Right forelimb (tissue), 1 donor: ENCODE results near the gene TBXAS1.

Source experiments
- DNase-seq: peaks from one replicate; pipeline ENCODE4 v3.0.0-alpha.2; 2018

The TBXAS1 gene

DNA sequence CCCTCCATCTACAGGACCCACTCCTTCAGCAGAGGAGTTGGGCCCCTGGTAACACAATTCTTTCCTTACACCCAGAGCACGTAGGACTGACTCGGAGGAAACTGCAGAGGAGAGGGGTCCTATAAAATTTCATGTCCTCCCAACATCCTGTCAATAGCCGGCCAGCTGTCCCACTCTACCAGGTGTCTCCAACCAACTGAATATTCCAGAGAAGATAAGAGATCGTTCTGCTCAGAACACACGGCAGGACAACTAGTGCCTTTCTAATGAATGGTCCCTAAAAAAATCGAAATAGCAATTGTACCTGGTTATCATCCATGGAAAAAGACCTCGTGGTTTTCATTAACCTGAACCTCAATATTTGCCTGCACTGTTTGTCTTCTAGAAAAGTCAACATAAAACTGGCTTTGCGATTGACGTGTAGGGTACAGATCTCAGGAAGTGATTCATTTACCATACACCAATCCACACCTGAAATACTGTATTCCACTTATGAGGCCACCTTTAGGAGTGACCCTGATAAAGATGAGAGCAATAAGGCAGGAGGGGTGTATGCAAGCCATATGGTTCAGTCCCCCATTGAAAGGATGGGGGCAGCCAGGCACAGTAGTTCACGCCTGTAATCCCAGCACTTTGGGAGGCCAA is 121.9 kb downstream of the TBXAS1 start:
- DNase-seq = no peak

DNA sequence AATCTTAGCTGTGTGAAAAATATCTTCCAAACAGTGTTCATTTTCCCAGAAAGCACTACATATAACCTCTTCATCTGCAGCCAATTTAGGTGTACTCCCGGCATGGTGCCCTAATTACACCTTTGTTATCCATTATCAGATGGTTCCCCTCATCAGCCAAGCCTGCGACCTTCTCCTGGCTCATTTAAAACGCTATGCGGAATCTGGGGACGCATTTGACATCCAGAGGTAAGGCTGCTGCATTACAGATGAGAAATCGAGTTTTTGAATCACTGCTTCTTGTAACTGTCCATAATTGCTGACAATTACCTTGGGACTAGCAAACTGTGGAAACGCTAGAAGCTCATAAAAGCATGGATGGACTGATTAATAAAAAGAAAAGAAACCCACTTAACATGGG is 124.2 kb downstream of the TBXAS1 start:
- no peak for DNase-seq

DNA sequence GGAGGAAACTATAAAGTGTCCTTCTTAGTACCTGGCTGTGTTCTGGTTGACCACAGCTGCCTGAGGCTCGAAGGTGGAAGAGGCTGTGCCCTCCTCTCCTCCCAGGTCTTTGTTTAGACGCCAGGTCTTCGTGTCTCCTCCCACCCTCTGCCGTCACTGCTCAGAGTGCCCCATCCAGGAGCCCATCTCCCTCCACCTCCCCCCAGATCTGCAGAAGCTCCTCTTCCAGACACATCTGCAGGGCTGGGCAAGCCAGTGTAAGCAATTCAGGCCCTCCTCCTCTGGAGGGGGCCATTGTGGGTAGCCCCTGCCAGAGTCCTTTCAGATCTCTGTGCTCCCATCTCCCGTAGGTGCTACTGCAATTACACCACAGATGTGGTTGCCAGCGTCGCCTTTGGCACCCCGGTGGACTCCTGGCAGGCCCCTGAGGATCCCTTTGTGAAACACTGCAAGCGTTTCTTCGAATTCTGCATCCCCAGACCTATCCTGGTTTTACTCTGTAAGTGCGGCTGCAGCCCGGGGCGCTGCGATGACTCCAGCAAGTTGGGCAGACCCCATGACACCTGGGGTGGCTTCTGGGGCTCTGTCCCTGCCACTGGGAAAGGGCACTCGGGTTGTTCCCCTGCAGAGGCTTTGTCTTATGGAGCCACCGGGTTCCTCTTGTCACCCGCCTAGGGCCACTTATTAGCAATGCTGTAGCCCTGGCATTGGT is 126.2 kb downstream of the TBXAS1 start:
- no peak for DNase-seq

DNA sequence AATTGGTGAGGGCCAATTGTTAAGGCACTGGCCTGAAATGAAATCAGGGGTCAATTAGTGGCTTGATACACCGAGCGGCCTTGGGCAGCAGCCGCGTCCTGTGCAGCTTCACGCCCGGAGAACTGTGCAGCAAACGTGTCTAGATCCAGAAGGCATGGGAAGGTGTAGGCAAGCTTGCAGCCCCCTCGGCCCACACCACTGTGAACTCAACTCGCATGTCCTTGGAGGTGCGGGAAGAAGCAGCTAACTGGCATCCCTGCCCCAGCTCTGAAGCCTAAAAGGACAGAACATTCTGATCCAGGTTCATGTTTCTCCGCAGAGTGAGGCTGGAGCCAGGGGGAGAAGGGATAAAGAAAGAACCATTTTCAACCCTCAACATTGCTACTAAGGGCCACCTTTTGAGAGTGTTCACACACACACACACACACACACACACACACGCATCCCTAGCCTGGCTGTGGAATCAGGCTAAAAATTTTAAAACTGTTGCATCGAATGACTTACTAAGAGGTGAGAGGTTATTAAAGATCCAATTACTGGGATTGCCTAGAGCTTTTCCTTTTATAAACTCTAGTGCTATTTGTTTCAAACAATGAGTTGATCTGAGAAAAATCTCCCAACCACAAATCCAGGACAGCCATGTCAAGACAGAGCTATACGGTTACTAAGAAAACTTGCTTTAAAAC is 129.7 kb downstream of the TBXAS1 start:
- DNase-seq = no peak

DNA sequence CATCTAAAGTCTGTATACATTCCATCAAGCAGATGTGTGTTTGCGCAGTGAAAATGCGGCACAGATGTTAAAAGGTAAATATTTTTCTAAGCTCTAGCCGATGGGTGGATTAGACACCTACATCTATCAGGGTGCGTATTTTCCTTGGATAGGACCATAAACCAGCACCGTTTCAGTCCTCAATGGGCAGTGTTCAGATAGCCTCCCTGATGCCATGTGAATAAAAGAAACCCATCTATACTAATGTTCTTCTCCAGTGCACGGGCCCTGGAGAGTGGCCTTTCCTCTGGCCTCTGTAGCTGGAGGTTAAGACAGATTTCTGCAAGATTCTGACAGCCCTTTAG is 130.2 kb downstream of the TBXAS1 start:
- DNase-seq = no peak

DNA sequence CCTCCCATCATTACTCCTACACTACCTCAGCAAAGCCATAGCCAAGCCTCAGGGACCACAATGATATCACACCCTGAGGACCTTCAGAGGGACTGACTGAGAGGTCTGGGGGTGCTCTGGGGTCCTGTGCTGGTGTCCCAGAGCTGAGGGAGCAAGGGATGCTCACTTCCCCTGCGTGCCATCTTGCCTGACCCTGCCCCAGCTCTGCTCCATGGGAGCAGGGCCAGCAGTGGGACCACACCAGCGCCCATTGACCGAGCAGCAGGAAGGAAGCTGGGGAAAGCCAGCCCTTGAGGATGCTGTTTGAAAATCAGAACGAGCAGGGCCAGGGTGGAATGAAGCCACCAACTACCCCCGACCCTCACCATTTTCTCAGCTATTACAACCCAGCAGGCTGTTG is 130.7 kb downstream of the TBXAS1 start:
- no peak for DNase-seq

DNA sequence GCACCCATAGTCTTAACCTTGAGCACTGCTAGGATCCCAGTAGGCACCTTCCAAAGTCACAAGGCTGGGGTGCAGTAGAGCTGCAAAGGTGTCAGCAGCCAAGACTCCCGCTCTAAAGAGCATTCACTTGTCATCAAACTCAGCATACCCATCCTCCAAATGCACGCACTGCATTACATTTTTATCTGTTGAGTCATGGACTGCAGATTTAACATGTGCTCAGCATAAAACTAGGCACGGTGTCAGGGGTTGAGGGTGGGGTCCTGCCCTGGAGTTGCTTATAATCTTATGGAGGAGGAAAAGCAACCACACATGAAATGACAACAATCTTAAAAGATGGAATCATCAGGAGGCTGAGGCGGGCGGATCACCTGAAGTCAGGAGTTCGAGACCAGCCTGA is 131.1 kb downstream of the TBXAS1 start:
- DNase-seq = no peak

DNA sequence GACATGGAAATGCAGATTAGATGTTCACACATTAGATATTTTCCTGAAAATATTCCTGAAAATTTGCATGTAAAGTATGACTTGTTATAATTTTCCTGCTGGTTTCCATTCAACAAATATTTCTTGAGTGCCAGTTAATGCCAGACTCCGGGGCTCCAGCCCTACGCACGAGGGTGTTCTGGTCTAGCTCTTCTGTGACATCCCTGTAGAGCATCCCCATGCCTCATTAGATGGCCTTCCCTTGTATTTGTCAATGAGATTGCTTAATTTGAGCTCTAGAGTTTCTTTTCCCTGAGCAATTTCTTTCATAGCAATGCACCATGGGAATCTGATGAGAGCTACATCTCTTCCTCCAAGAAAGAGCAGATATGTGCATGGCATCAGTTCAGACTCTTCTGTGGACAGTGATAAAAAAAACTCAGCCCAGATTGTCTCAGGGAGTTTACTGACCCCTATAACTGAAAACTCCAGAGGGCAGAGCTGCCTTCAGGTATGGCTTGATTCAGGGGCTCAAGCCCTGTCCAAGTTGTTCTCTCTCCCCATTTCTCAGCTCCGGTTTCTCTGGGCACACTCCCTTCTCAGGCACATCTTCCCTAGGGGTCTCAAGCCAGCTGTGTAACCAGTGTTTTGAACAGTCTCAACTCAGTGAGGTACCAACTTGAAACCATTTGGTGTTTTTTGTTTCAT is 137.0 kb downstream of the TBXAS1 start:
- no peak for DNase-seq

DNA sequence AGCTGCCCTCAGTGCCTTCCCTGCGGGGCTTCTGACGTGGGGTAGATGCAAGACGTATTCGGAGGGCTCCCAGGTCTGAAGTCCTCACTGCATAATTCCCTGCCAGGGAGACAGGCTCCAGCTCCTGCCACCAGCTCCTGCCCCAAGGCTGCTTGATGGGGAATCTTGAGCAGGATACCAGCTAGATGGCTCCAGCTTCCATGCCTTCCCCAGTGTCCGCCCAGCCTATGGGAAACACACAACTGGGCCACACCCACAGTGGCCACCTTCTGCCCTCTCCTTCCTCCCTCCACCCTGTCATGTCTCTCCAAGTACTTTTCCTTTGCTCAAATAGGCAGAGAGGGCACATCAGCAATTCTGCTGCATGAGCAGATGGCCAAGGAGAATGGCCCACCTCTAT is 137.9 kb downstream of the TBXAS1 start:
- DNase-seq = no peak

DNA sequence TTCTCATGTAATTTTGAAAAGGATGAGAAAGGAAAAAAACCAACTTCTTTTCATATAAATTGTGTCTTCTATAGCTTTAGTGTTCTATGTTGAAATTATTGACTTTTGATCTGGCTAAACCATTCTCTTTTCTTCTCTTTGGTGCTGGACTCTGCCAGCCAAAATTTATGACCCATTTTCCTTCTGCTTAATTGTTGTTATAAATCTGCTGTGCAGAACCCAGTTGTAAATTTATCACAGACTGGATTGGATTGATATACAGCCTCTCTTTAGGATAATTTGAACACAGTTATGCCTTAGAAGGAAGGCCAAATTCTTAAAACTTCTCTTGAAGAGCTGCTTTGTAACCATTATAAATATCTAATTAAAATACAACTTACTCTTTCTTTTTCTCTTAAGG is 139.9 kb downstream of the TBXAS1 start:
- no peak for DNase-seq

DNA sequence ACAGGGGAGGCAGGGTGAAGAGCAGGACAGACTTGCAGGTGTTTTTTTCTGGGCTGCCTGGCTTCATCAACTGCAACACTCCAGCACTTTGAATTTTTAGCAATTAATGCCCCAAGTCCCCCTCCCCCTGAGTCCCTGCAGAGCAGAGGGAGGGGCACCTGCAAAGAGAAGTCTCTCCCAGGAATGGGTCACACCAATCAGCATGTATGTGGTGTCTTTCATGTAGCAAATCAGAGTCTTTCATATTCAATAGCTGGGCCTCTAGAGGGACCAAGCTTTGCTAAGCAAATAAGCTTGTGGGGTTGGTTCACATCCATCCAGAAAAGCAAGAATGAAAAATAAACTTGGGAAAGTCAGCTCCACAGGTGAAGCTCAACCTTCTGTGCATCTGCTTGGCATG is 143.0 kb downstream of the TBXAS1 start:
- DNase-seq = no peak

DNA sequence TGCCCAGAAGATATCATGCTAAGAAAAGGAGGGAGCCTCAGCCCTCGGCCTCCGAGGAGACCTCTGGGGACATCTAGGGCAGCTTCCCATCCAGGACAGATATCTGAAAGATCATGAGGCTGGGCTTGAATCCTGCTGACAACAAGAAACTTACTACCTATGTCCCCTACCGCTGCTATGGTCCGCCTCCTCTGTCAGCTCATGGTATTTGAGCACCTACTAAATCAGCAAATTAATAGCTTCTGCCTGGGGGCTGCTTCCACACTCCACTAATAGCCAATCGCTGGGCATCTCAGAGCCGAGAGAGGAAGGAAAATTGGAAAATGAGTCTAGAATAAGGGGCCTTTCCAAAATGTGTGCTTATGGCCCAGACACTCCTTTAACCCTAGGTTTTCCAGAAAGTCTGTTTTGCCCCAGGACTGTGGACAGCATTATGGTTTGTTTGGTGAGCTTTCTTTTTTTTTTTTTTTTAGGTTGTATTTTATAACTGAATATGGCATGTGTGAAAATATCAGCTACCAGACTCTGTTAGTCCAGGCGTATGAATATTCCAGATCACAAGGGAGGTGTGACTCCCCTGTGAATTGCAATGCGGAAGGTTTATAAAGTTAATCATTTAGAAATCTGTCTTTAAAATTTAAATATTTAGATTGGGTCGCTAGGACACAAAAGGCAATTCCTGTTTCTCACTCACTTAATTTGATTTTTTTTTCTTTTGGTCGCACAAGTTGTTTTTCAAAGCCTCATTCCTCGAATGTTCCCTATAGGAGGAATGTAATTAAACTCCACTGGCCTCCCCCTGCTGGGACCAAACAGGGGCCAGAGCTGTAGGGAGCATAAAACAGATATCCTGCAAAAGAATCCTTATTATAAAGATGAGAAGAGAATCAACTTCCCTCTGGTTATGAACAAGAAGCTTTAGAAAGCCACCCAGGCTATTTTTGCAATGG is 144.3 kb downstream of the TBXAS1 start:
- no peak for DNase-seq

DNA sequence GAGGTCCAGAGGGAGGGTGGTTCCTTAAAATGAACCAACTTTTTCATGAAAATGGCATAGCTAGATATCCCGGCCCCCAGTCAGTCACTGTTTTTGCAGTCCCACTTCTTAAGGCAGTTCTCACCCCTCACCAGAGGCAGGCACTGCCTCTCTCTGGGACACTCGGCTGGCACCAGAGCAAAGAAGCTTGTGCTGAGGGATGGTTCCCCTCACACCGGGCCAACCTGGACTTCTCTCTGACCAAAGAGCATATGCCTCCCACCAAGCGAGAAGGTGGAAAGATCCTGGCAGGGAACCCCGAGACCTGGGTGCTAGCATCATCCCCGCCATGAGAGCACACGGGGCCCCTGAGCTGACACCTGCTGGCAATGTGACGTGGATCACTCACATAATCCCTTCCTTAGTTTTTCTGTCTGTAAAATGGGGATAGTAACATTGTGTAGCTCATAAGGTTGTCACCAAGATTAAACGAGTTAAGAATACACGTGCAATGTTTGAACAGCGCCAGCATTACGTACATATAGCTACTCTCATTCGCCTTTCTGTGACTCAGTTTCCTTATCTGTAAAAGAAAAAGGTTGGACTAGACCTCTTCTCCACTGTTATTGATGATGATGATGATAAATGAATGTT is 145.2 kb downstream of the TBXAS1 start:
- DNase-seq = no peak

DNA sequence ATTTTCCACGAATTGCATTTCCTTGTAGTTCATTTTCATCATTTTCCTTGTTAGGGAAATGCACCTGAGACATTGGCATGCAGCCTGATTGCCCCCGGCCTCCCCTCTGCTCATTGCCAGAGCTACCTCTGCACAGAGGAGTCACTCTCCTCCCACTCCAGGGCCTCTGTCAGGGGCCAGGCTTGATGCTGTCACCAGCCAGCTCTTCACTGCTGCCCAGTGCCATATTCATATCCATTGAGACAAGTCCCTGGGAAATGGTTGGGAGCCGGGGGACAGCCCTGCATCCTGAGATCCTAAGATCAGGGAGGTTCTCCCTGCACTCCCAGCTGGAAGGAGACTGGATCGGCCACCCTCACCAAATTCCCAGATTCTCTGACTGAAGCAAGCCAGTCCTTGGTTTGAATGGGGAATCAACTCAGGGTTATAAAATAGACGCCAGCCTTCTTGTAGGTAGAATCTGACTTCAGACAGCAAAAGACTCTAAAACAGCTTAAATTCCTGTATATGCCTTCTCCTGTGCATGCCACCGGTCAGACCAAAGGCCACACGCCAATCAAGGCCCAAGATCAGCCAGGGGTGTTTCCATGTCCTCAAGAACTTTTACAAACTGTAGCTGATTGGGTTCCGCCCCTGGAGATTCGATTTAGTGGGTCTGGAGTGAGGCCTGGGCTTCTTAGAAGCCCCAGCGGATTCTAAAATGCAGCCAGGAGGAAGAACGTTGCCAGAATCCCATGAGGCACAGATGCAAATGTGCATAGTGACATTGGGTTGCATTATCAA is 147.2 kb downstream of the TBXAS1 start:
- no peak for DNase-seq

DNA sequence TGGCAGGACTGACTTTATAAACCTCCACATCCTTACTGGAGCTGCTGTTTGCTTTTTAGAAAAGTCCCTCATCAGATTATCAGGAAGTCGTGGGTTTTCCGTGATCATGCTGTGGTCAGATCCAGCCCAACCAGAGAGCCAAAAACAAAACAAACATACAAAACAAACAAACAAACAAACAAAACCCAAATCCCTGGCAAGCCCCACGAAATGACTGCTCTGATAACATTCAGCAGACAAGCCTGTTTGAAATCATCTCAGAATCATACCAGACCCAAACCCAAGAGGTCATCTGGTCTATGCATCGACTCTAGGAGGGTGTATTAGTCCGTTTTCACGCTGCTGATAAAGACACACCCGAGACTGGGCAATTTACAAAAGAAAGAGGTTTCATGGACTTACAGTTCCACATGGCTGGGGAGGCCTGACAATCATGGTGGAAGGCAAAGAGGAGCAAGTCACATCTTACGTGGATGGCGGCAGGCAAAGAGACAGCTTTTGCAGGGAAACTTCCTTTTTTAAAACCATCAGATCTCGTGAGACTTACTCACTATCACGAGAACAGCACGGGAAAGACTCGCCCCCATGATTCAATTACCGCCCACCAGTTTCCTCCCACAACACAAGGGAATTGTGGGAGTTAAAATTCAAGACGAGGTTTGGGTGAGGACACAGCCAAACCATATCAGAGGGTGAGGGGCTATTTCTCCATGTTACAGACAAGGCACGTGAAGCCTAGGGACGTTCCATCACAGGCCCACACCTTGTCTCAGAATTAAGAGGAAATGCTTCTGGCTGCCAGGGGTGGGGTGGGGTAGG is 148.0 kb downstream of the TBXAS1 start:
- no peak for DNase-seq

DNA sequence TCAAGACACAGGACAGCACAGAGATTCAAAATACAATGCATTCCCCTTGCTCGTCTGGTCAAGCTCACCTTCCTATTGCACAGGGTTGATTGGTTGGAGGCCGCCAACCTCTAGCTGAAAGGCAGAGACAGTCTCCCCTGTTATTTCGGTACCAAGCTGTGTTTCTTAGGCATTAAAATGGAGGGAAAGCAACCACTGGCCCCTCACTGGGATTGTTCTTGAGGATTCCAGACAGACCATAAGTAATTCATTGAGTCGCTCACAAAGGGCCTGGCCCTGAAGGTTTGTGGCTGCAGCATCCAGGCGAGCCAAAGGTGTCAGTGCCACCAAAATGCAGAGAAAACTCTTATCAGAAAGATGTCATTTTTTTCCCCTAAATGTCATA is 152.4 kb downstream of the TBXAS1 start:
- DNase-seq = no peak

DNA sequence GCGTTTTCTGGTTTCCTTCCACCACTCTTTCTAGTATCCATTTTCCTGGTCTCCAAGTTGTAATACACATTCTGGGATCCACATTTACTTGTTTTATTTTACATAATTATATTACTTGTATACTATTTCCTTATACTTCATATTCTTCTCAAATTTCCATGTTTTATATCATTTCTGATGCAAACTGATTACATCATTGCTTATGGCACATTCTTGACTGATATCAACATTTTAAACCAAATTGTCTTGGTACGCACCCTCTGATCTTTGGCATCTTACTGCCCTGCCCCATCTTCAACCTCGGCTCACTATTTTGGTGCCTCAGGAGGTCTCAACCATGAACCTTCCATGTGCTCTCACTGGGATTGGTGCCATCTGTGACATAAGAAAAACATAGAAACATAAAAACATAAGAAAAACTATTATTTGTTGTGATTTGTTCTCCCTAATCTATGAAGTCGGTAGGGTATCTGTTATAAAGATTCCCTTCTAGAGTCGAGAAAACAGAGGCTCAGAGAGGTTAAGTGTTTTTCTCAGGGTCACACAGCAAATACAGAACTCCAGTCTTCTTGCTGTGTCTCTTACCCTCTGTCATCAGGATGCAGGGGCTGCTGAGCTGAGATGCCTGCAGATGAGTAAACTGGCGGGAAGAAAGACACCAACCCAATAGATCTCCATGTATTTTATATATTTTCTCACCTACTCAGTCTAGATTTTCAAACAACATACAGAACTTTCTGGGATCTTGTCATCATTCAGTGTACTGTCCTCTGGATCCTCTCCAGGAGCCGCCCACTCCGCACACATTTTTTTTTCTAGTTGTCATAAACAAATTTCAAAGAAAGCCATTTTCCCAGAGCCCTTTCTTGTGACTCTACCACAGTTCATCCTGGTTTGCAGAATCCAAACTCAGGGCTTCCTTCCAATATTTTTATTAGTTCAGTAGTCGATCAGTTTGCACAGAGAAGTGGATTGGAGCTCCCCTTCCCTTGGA is 154.2 kb downstream of the TBXAS1 start:
- DNase-seq = no peak

DNA sequence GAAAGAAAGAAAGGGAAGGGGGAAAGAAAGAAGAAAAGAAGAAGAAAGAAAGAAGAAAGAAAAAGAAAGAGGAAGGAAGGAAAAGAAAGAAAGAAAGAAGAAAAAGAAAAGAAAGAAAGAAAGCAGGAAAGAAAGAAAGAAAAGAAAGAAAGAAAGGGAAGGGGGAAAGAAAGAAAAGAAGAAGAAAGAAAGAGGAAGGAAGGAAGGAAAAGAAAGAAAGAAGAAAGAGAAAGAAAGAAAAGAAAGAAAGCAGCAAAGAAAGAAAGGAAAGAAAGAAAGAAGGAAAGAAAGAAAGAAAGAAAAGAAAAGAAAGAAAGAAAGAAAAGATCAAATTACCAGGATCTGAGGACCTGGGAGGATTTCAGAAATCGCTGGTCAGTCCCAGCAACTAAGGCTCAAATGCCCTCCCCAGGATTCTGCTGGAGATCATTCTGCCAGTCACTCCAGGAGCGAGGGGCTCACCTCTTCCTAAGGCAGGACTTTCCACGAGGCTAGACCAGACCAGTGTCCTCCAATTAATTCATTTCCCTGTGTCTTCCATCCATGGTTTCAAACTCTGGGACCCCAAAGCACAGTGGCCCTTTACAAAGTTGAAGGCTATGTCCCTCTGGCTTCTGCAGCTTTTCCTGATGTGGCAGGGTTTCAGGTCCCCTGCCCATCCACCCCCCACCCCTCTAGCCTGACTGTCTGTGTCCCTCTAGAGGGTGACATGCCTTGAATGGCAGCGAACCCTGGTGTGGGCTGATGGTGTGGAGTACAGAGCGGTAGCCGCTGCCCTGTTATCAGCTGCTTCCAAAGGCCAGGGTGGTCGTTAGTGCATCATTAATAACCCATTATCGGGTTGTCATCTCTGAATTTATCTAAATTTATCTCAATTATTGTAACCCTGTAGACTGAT is 155.8 kb downstream of the TBXAS1 start:
- DNase-seq = no peak
